GM18517 (cell line): ENCODE data around the gene MAP3K1.
"Not testable (repeated sequence)": the region's sequence is repeated elsewhere in the genome, so short reads cannot be mapped to it uniquely, and the experiment has no call there.

Source experiments
- ATAC-seq: cut with Tn5 transposase; IDR thresholded peaks from one replicate; pipeline ENCODE4 v1.9.1; 2021; ENCODE audit warnings: mild to moderate bottlenecking, moderate library complexity; ENCODE audit not compliant: unreplicated experiment

Gene MAP3K1

DNA sequence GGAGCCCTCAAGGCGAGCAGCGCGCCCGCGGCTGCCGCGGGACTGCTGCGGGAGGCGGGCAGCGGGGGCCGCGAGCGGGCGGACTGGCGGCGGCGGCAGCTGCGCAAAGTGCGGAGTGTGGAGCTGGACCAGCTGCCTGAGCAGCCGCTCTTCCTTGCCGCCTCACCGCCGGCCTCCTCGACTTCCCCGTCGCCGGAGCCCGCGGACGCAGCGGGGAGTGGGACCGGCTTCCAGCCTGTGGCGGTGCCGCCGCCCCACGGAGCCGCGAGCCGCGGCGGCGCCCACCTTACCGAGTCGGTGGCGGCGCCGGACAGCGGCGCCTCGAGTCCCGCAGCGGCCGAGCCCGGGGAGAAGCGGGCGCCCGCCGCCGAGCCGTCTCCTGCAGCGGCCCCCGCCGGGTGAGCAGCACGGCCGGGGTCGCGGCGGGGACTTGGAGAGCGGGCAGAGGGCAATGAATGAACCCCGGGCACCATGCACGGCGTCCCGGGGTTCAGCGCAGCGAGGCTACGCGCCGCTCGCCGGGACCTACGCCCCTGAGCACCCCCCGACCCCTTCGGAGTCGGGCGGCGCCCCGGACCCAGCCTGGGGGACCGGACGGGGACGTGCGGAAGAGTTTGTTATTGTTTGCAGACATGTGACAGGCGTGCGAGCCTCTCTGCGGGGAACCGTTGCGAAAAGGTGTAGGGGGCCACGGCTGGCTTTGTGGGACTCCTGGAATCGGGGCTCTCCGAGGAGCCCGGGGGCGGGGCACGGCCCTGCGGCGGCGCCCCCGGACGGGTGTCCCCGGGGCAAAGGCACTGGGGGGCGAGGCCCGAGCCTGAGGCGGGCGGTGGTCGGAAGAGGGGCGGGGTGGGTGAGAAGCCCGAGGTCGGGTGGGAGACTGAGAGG lies 553 bp downstream of the MAP3K1 start:
- ATAC-seq: peak; percentile 44

DNA sequence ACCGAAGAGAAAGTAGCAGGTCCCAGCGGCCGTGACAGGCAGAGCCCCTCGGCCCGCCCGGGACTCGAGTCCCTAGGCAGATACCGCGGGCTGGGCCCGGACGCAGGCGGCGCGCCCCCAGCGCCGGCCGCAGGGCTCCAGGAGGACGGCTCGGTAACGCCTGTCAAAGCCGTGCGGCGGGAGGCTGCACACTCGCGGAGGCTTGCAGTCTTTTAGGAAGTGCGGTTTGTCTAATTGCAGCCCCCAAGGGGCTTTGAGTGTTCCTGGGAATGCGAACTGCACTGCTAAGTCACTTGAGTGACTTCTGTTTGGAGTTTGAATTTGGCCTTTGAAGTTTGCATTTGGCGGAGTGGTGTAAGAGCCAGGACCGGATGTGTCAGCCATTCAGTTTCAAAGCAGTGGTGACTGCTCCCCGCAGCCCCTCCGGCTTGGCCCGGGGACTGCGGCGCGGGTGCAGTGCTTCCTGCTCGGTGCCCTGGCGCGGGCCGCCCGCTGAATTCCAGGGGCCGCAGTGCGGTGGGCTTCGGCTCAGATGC lies 1.3 kb downstream of the MAP3K1 start:
- peak; percentile 51 for ATAC-seq

DNA sequence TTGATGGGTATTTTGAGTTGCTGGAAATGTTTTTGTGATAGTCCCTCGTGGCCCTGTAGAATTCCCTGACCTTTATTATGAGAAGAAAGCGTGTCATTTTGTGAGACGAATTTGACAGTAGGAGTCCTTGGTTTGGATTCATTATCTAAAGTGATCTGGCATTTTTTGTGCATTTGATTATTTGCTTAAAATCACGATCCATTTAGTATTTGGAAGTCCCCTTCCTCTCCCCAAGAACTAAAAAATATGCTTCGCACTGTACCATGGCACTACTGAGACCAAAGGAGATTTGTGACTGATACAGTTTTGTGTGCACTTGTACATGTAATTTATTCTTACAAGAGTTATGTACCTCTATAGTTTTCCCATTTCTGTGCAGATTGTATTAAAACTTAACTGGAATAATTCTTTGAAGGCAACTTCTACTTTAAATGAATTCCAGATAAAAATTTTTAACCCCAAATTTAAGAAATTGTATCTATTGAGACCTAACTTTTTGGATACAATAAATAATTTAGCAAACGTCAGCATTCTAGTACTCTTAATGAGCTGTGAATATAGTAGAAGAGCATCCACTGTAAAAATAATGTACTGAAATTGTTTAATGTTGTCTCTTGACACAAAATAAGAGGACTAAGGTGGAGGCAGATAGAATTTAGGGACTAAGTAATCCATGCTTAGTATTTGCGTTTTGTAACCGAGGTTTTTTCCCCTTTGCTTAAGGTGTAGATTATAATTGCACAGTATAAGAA lies 2.1 kb downstream of the MAP3K1 start:
- ATAC-seq: no peak

DNA sequence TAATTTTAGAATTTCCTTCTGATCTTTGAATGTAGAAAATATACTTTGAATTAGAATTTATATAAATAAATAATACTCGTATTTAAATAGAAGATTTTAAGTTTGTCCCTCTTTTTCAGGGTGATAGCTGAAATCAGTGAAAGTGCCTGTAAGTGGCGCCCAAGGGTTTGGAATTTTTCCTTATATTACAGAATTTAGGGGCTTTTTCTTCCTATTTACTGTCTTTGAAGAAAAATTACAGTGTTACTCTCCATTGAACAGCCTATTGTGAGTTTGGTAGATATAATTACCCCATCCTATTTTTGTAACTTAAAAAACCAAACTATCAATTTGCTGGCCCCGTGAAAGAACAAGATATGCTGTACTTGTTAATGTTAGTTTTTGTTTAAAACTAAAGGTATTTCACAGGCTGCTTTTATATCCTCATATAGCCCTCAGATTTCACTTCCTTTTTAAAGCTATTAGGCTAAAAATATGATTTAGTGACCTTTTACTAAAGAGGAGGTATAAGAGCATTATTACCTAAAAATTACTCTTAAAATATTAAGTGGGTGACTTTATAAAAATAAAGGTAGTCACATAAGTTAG lies 3.2 kb downstream of the MAP3K1 start:
- no peak for ATAC-seq

DNA sequence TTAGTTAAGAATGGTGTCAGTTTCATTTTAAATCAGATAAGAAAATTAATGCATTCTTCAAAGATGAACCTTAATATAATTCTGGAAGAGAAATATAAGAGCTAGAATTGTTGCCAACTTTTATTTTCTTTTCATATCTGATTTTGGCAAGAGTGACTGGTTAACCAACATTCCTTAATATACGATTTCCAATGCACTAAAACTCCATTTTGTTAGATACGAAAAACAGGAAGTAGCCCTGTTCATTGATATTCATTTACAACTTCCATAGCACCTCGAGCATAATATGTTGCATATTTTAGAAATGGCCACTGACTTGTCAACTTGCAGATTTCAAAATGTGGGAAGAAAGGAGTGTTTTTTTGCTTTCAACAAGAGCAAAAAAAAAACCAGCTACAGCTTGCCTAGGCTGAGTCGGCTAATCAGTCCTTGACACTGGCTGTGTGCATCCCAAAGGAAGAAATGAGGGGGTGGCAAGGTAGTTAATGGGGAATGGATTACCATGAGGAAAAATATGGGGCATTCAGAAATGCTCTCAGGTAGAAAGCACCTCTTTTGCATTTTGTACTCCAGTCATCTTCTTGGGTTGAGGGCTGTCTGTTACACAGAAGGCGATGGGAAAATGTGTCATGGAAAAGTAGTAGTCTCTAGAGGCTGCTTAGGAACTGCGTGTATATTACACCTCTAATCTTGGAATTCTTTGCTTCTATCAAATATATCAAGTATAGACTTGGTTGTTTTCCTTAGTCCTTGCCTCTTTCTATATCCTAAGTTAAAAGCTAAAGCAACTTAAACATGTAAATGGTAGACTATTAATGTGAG lies 3.9 kb downstream of the MAP3K1 start:
- no peak for ATAC-seq

DNA sequence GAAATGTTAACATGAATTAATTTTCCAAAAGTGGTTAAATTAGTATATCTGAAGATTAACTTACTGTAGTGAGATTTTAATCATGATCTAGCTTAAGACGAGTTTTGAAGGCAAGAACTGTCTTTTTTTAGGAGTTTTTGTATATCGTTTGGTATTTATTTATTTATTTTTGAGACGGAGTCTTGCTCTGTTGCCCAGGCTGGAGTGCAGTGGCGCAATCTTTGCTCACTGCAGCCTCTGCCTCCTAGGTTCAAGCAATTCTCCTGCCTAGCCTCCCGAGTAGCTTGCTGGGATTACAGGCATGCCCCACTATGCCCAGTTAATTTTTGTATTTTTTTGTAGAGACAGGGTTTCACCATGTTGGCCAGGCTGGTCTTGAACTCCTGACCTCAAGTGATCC lies 6.5 kb downstream of the MAP3K1 start:
- ATAC-seq: not testable (repeated sequence)

DNA sequence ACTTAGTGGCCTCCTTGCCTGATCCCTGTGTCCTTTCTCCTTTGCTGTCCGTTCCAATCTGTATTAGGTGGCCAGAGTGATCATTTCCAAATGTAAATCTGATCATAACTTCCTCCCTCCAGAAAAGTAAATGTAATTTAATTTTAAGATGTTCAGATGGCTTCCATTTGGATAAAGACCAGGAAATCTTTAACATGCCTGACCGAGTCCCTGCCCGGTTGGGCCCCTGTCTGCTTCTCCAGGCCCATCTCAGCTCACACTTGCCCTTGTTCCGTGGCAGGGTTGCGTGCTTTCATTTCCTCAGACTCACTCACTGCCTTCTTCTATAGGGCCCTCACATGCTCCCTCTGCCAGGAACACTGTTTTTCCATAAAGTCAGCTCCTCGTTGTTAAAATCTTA lies 7.6 kb downstream of the MAP3K1 start:
- ATAC-seq: no peak

DNA sequence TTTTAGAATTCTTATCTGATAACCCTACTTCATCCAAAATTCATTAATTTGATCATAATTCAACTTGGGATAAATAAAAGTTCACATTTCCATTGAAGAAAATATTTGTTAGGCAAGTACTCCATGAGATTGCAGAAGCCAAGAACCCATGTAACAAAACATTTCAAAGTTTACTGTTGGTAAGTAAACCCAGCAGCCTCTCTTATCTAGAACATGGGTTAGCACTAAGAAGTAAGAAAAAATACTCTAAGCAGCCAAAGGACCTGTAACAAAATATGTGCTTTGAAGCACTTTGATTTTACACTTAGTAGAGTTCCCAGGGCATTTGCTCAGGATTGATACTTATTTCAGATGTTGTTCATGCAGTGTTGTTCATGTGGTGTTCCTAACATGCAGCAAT lies 8.7 kb downstream of the MAP3K1 start:
- no peak for ATAC-seq

DNA sequence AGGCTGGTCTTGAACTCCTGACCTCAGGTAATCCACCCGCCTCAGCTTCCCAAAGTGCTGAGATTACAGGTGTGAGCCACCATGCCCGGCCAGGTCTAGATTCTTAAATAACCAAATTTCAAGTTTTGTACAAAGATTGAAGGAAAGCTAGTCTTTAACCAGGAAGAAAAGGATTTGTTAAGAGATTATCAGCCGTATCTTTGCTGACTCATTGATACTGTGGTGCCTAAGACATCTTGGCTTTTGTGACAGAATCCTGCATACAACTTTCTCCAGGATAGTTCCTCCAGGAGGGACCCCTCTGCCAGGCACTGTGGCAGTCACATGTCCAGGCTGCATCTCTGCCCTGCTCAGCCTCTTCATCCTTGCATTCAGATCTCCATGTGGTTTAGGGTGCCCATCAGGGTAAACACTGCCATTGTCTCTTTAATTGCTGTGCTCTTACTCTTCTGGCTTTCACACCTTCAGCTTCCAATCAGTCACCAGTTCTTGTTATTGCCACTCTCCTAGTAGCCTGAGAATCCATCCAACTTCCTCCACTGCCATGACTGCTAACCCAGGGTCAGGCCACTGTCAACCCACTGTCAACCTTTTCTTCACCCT lies 10.0 kb downstream of the MAP3K1 start:
- no peak for ATAC-seq

DNA sequence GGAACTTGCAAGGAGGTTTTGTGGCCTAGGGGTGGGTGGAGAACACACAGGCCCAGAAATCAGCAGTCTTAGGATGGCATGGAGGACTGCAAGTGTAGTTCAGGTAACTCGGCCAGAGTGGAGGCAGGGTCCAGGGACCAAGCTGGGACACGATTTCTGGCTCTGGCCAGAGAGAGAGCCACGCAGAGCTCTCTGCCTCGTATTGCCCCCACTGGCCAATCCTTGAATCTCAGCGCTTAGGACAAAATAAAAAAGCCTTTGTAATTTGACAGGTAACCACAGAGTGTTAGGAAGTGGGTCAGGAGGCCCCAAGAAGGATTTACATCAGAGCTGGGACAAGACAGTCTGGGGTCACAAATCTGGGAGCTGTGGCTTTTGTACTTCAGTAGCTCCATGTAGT lies 11.7 kb downstream of the MAP3K1 start:
- ATAC-seq: no peak

DNA sequence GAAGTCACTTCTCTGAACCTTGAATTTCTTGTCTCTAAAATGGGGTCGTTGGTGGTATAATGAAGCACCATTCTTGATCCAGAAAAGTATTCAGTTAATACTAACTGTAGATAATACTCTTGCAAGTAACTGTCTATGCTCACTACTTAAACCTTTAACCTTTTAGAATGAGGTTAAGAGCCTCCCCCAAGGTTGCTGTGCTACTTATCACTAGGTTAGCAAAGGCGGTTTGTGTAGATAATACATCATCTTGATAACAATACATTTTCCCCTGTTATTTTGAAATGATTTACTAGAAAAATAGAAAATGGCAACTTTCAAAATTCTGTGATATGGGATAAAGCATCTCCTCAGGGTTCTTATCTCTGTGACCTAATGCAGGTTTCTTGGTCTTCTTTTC lies 12.6 kb downstream of the MAP3K1 start:
- ATAC-seq: no peak

DNA sequence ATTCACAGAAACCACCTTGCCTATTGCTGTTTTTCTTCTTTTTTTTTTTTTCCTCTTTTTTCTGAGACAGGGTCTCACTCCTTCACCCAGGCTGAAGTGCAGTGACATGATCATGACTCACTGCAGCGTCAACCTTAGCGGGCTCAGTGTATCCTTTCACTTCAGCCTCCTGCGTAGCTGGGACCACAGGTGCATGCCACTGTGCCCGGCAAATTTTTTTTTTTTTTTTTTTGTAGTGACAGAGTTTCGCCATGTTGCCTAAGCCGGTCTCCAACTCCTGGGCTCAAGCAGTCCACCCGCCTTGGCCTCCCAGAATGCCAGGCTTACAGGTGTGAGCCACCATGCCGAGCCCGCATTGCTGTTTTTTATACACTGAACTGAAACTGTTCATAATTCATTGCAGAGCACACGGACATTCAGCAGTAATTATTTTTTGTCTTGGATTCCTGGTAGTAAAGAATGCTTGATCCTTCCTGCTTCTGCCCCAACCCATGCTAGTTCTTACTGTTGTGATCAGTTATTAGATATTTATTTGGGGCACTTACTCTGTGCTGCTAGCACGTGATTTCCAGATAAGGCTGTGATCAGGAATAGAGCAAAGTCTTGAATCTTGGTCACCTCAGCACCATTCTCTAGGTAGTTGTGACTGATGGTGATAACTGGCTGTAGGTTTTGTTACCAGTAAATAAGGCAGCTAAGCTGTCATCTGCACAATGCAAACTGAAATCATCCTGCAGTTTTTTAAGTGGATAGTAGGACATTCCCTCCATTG lies 14.0 kb downstream of the MAP3K1 start:
- ATAC-seq: peak; percentile 58

DNA sequence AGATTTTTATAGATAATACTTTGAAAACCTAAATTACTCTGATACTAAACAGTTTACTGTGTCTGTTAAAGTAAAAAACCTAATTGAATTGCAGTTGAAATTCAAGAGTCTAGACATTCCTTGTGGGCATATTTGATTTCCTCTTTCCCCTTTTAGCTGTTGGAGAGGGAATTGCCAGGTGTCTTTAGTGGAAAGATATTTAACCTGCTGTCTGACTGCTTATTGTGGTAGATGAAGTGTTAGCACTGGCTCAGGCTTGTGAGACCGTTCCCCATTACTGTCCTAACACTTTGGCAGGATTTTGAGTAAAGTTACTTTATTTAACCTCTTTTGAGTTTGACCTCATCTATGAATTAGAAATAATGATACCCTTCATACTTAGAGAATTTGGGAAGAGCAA lies 16.4 kb downstream of the MAP3K1 start:
- ATAC-seq: no peak

DNA sequence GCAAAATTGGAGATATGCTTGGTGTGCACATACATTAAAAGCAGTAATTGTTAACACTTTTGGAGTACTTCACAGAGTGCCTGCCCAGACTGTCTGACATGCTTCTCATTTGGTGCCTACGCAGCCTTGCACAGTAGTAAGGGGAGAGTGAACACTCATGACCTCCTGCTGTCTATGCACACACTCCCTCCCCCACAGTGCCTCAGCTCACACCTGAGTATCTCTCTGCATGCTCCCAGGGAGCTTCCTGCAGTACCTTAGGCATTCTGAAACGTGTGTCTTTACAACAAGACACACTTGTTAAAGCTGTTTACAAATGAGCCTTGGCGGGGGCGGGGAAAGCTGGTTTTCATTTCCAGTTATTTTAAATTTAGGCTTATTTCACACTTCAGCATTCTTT lies 18.0 kb downstream of the MAP3K1 start:
- ATAC-seq: no peak

DNA sequence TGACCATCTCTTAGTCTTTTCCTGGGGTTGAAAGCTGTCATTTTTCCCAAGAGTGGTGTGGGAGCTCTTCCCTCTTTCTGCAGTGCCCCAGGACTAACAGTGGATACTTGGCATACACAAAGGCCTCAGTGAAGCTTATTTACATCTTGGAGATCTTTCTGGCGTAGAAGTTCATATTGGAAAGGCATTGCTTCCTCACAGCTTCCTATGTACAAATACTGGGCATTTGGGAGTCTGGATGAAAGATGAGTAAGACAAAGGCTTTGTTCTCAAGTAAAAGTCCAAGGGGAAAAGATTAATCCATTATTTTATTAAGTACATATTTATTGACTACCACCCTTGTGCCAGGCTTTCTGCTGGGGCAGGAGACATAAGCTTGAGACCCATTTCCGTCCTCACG lies 22.0 kb downstream of the MAP3K1 start:
- no peak for ATAC-seq

DNA sequence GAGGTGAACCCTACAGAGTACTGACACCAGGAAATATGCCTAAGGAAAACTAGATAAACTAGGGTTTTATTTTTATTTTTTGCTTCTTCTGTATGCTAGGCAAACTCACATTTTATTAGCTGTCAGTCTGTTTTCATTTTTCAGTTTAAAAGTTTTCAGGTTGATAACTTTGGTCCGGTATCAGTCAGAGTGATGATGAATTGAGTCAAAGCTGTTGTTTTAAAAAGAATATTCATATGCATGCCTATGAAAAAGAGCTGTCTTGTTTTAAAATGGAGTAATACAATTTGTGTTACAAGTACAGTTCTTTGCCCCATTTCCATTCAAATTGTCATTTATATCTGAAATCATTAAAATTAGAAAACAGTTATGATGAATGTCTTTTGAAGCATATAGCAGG lies 22.6 kb downstream of the MAP3K1 start:
- no peak for ATAC-seq

DNA sequence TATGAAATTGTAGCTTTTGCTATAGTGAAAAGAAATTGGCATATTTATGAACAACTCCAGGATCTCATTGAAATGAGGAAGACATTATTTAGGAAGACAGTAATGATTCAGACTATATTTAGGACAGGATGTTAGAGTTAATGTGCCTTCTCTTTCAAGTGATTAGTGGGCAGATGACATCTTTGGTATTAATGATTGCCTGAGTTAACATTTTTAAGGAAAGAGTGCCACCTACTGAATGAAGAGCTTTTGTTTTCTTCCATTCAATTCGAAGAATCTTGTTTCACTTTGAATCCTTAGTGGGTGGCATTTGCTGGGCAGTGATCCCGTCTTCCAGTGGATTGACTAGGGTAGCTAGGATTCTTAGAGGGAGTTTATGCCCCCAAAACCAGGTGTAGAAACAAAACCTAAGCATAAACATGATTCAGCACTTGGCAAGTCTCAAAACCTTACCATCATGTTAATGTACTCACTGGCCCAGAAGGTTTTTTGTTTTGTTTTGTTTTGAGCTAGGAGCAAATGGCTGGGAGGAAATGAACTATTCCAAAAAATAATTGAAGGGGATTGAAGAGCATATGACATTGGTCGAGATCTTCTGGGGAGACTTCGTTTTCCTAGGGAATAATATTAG lies 23.2 kb downstream of the MAP3K1 start:
- no peak for ATAC-seq

DNA sequence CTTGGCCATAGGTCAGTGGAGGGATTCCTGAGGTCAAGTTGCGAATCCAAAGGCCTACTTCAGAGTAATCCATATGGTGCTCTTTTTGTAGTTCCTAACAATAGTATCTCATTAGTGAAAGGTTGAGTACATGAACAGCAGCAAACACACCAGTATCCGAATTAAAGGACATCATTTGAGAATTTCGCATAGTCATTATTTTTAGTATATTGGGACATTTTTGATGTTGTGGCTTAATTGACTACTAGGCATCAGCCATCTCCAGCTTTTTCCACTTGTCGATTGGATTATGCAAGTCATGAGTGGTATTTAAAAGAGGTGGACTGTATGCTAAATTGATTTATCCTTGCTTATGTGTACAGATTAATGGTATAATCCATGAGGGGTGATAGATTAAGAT lies 23.7 kb downstream of the MAP3K1 start:
- ATAC-seq: no peak

DNA sequence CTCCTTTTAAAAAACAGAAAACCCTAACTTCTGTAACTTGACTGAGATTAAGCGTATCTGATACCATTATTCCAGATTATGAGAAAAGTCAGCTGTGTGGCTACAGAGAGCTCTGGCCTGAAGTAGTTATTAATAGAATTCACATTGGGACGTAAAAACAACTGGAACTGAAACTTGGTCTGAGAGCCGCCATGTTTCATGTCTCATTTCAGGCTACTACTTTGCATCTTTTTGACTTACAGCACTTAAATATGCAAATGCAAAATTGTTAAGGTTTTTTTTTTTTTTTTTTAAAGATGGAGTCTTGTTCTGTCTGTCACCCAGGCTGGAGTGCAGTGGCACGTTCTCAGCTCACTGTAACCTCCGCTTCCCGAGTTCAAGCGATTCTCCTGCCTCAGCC lies 25.2 kb downstream of the MAP3K1 start:
- ATAC-seq: no peak
